Measurements from ENCODE around the gene LRRK1.

Gene LRRK1

GRCh38 chr15:101116681-101116976 lies 197.5 kb downstream of the LRRK1 start:
- Histone ChIP-seq H3K79me2 (ENCODE audit: insufficient read depth, low read length) (no peaks in the 10 kb centered on the region), H3F3A (ENCODE audit: insufficient read depth, low read length) (no peaks in the 10 kb centered on the region), H3K9me3 (ENCODE audit: low read length) (no peaks in the 10 kb centered on the region), H3K9me2 (ENCODE audit: low read depth, low read length) (no peaks in the 10 kb centered on the region), H3K27ac (ENCODE audit: low read depth, low read length, poor library complexity, severe bottlenecking) (no peak overlapping the region), H3K9ac (ENCODE audit: low read length) (no peak overlapping the region), H3K4me3 (ENCODE audit: low read depth, low read length, poor library complexity, severe bottlenecking) (no peak overlapping the region), H3K4me1 (ENCODE audit: insufficient read depth, low read length, severe bottlenecking) (no peaks in the 10 kb centered on the region), H3K27me3 (ENCODE audit: insufficient read depth, low read length) (peaks cover 6% of the 10 kb centered on the region; the same call in 1 of the 2 replicates), H3K36me3 (ENCODE audit: insufficient read depth, low read length) (no peaks in the 10 kb centered on the region), H3K4me2 (ENCODE audit: low read length) (no peak overlapping the region), H2AFZ (ENCODE audit: low read length) (no peak overlapping the region), H4K20me1 (ENCODE audit: insufficient read depth, low read length) (no peaks in the 10 kb centered on the region)
- TF ChIP-seq, protein P1, sequence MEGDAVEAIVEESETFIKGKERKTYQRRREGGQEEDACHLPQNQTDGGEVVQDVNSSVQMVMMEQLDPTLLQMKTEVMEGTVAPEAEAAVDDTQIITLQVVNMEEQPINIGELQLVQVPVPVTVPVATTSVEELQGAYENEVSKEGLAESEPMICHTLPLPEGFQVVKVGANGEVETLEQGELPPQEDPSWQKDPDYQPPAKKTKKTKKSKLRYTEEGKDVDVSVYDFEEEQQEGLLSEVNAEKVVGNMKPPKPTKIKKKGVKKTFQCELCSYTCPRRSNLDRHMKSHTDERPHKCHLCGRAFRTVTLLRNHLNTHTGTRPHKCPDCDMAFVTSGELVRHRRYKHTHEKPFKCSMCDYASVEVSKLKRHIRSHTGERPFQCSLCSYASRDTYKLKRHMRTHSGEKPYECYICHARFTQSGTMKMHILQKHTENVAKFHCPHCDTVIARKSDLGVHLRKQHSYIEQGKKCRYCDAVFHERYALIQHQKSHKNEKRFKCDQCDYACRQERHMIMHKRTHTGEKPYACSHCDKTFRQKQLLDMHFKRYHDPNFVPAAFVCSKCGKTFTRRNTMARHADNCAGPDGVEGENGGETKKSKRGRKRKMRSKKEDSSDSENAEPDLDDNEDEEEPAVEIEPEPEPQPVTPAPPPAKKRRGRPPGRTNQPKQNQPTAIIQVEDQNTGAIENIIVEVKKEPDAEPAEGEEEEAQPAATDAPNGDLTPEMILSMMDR (IDR thresholded peaks at IDR 0.05; ENCODE audit: low read length) = no peak

GRCh38 chr15:101118116-101118515 lies 199.0 kb downstream of the LRRK1 start:
- no peak overlapping the region for H3K4me3 ChIP-seq (ENCODE audit: low read depth, low read length, poor library complexity, severe bottlenecking)
- H2AFZ ChIP-seq (ENCODE audit: low read length) = no peak overlapping the region
- no peak overlapping the region for H3K4me2 ChIP-seq (ENCODE audit: low read length)
- no peak overlapping the region for H3K9ac ChIP-seq (ENCODE audit: low read length)
- no peaks in the 10 kb centered on the region for H3K9me2 ChIP-seq (ENCODE audit: low read depth, low read length)
- no peaks in the 10 kb centered on the region for H4K20me1 ChIP-seq (ENCODE audit: insufficient read depth, low read length)
- no peaks in the 10 kb centered on the region for H3K79me2 ChIP-seq (ENCODE audit: insufficient read depth, low read length)
- no peak overlapping the region for H3K27ac ChIP-seq (ENCODE audit: low read depth, low read length, poor library complexity, severe bottlenecking)
- no peaks in the 10 kb centered on the region for H3K9me3 ChIP-seq (ENCODE audit: low read length)
- peaks cover 7% of the 10 kb centered on the region for H3K27me3 ChIP-seq (ENCODE audit: insufficient read depth, low read length)
- H3K36me3 ChIP-seq (ENCODE audit: insufficient read depth, low read length) = no peaks in the 10 kb centered on the region
- TF ChIP-seq, protein P1 (IDR thresholded peaks at IDR 0.05; ENCODE audit: low read length) = no peak
- no peak for TF ChIP-seq EZH2 (IDR thresholded peaks at IDR 0.05; ENCODE audit: borderline replicate concordance, low read length)
- no peaks in the 10 kb centered on the region for H3K4me1 ChIP-seq (ENCODE audit: insufficient read depth, low read length, severe bottlenecking)
- no peaks in the 10 kb centered on the region for H3F3A ChIP-seq (ENCODE audit: insufficient read depth, low read length)

GRCh38 chr15:101118615-101119014 lies 199.5 kb downstream of the LRRK1 start:
- Histone ChIP-seq H2AFZ (ENCODE audit: low read length) (no peak overlapping the region), H3K9ac (ENCODE audit: low read length) (no peak overlapping the region), H3K27me3 (ENCODE audit: insufficient read depth, low read length) (peaks cover 7% of the 10 kb centered on the region), H3K4me3 (ENCODE audit: low read depth, low read length, poor library complexity, severe bottlenecking) (no peak overlapping the region), H4K20me1 (ENCODE audit: insufficient read depth, low read length) (no peaks in the 10 kb centered on the region), H3K4me2 (ENCODE audit: low read length) (no peak overlapping the region), H3K9me3 (ENCODE audit: low read length) (no peaks in the 10 kb centered on the region), H3K79me2 (ENCODE audit: insufficient read depth, low read length) (no peaks in the 10 kb centered on the region), H3K9me2 (ENCODE audit: low read depth, low read length) (no peaks in the 10 kb centered on the region), H3K4me1 (ENCODE audit: insufficient read depth, low read length, severe bottlenecking) (no peaks in the 10 kb centered on the region), H3K27ac (ENCODE audit: low read depth, low read length, poor library complexity, severe bottlenecking) (no peak overlapping the region), H3F3A (ENCODE audit: insufficient read depth, low read length) (no peaks in the 10 kb centered on the region), H3K36me3 (ENCODE audit: insufficient read depth, low read length) (no peaks in the 10 kb centered on the region)
- TF ChIP-seq, protein P1 (IDR thresholded peaks at IDR 0.05; ENCODE audit: low read length) = no peak
- TF ChIP-seq EZH2 (IDR thresholded peaks at IDR 0.05; ENCODE audit: borderline replicate concordance, low read length) = no peak
